HG02970 (cell line): ENCODE measurements around the gene DNTTIP2.
A peak's percentile ranks its signal among the peaks of the same experiment; 100 is the strongest.
"Not testable (repeated sequence)": the region's sequence is repeated elsewhere in the genome, so short reads cannot be mapped to it uniquely, and the experiment has no call there.

Experiments
- ATAC-seq: cut with Tn5 transposase; IDR thresholded peaks from one replicate; pipeline ENCODE4 v1.9.1; 2021; ENCODE audit warnings: mild to moderate bottlenecking, moderate library complexity, moderate number of reproducible peaks; ENCODE audit not compliant: unreplicated experiment, low FRiP score

DNTTIP2 gene

GRCh38 chr1:93878889-93879586 is at the start of gene DNTTIP2:
DNTTIP2 (minus strand) TSS chr1:93879206; CDS start chr1:93879148, 58 bp downstream.
- peak; percentile 93 for ATAC-seq

- ATAC-seq: no peak
These were observed 46.2 kb upstream of the DNTTIP2 start for GRCh38 chr1:93925206-93925605.

GRCh38 chr1:93919780-93920179 is 40.8 kb upstream of the DNTTIP2 start:
- no peak for ATAC-seq

GRCh38 chr1:93917302-93917701 is 38.3 kb upstream of the DNTTIP2 start:
- ATAC-seq: no peak

- ATAC-seq: not testable (repeated sequence)
These were observed 31.9 kb upstream of the DNTTIP2 start for GRCh38 chr1:93910880-93911279.

- no peak for ATAC-seq
These were observed 31.3 kb upstream of the DNTTIP2 start for GRCh38 chr1:93910305-93910704.

GRCh38 chr1:93909146-93910050 is 30.4 kb upstream of the DNTTIP2 start, which contains the start of gene GCLM:
GCLM (minus strand) TSS chr1:93909430; CDS start chr1:93909163, 267 bp downstream.
- ATAC-seq: peak; percentile 93

- ATAC-seq: peak; percentile 32
These were observed 29.6 kb upstream of the DNTTIP2 start for GRCh38 chr1:93908394-93909145.

- no peak for ATAC-seq
These were observed 28.7 kb upstream of the DNTTIP2 start for GRCh38 chr1:93907718-93908117.

GRCh38 chr1:93906480-93906879 is 27.5 kb upstream of the DNTTIP2 start:
- no peak for ATAC-seq

- ATAC-seq: no peak
These were observed 26.7 kb upstream of the DNTTIP2 start for GRCh38 chr1:93905734-93906133.

- ATAC-seq: no peak
These were observed 26.0 kb upstream of the DNTTIP2 start for GRCh38 chr1:93905051-93905450.

GRCh38 chr1:93904228-93904627 is 25.2 kb upstream of the DNTTIP2 start:
- ATAC-seq: no peak

GRCh38 chr1:93900723-93901504 is 21.9 kb upstream of the DNTTIP2 start:
- ATAC-seq: no peak

- ATAC-seq: no peak
These were observed 20.7 kb upstream of the DNTTIP2 start for GRCh38 chr1:93899543-93900207.

- ATAC-seq: no peak
These were observed 9.9 kb upstream of the DNTTIP2 start for GRCh38 chr1:93888900-93889299.

GRCh38 chr1:93882269-93882668 is 3.3 kb upstream of the DNTTIP2 start:
- ATAC-seq: no peak

- ATAC-seq: no peak
These were observed 1.7 kb upstream of the DNTTIP2 start for GRCh38 chr1:93880731-93881130.

GRCh38 chr1:93878501-93878888 is 511 bp downstream of the DNTTIP2 start:
- ATAC-seq: peak; percentile 42
